RWPE2 (cell line): ENCODE data around the gene VANGL1.

Experiments
- ATAC-seq: fragments of 200-7000 bp; cut with Tn5 transposase; 3 replicates; pipeline ENCODE4 v1.9.1; 2021; ENCODE audit warnings: low read depth
- DNase-seq: peaks from one replicate; pipeline ENCODE4 v3.0.0-alpha.2; 2020; ENCODE audit warnings: low spot score
- H3K27ac ChIP-seq: fragments of 450-650 bp; 2 replicates; pipeline ENCODE4 v1.5.1; 2017; ENCODE audit warnings: mild to moderate bottlenecking; ENCODE audit not compliant: poor library complexity, severe bottlenecking
- H3K27me3 ChIP-seq: fragments of 250-450 bp; sonication (Bioruptor Pico); 2 replicates; pipeline ENCODE4 v1.5.1; 2021; ENCODE audit warnings: mild to moderate bottlenecking, moderate library complexity; ENCODE audit not compliant: insufficient read depth, poor library complexity, severe bottlenecking
- H3K36me3 ChIP-seq: fragments of 250-450 bp; sonication (Bioruptor Pico); 2 replicates; pipeline ENCODE4 v1.5.1; 2020; ENCODE audit warnings: low read depth, mild to moderate bottlenecking, moderate library complexity
- H3K4me1 ChIP-seq: fragments of 250-450 bp; sonication (Bioruptor Pico); 2 replicates; pipeline ENCODE4 v1.5.1; 2021; ENCODE audit warnings: mild to moderate bottlenecking, moderate library complexity; ENCODE audit not compliant: insufficient read depth, poor library complexity, severe bottlenecking
- H3K4me3 ChIP-seq: fragments of 250-450 bp; sonication (Bioruptor Pico); 2 replicates; pipeline ENCODE4 v1.5.1; 2021; ENCODE audit warnings: mild to moderate bottlenecking, moderate library complexity; ENCODE audit not compliant: severe bottlenecking
- H3K9me3 ChIP-seq: fragments of 250-450 bp; sonication (Bioruptor Pico); 2 replicates; pipeline ENCODE4 v1.5.1; 2021; ENCODE audit warnings: mild to moderate bottlenecking, moderate library complexity; ENCODE audit not compliant: severe bottlenecking
- CTCF ChIP-seq: fragments of 450-650 bp; IDR thresholded peaks from one replicate; pipeline ENCODE4 v1.5.1; 2017; ENCODE audit warnings: mild to moderate bottlenecking, moderate library complexity; ENCODE audit not compliant: poor library complexity, severe bottlenecking

The VANGL1 gene

GRCh38 chr1:115723756-115724155, 82.0 kb downstream of the VANGL1 start:
- TF ChIP-seq CTCF, result no peak
- Histone ChIP-seq H3K4me1 (no peaks in the 10 kb centered on the region), H3K36me3 (no peaks in the 10 kb centered on the region), H3K9me3 (no peaks in the 10 kb centered on the region), H3K27ac (no peak overlapping the region), H3K27me3 (no peaks in the 10 kb centered on the region), H3K4me3 (no peak overlapping the region)
- DNase-seq, result no peak
- ATAC-seq, result no peak

GRCh38 chr1:115725600-115725999, 83.8 kb downstream of the VANGL1 start:
- Histone ChIP-seq H3K4me1 (no peaks in the 10 kb centered on the region), H3K9me3 (no peaks in the 10 kb centered on the region), H3K27ac (no peak overlapping the region), H3K27me3 (no peaks in the 10 kb centered on the region), H3K4me3 (no peak overlapping the region), H3K36me3 (no peaks in the 10 kb centered on the region)
- TF ChIP-seq CTCF, result no peak
- DNase-seq (no peak), ATAC-seq (no peak)

- DNase-seq (no peak), ATAC-seq (no peak)
- H3K4me1 ChIP-seq, result no peaks in the 10 kb centered on the region
- no peak overlapping the region for H3K4me3 ChIP-seq
- no peak for TF ChIP-seq CTCF
- H3K27ac ChIP-seq, result no peak overlapping the region
- no peaks in the 10 kb centered on the region for H3K27me3 ChIP-seq
- no peaks in the 10 kb centered on the region for H3K9me3 ChIP-seq
- no peaks in the 10 kb centered on the region for H3K36me3 ChIP-seq
Observed at GRCh38 chr1:115726161-115726560, 84.4 kb downstream of the VANGL1 start.

GRCh38 chr1:115726570-115726969, 84.8 kb downstream of the VANGL1 start:
- Histone ChIP-seq H3K4me3 (no peak overlapping the region), H3K4me1 (no peaks in the 10 kb centered on the region), H3K9me3 (no peaks in the 10 kb centered on the region), H3K27ac (no peak overlapping the region), H3K27me3 (no peaks in the 10 kb centered on the region), H3K36me3 (no peaks in the 10 kb centered on the region)
- TF ChIP-seq CTCF, result no peak
- no peak for DNase-seq
- no peak for ATAC-seq

- TF ChIP-seq CTCF, result no peak
- Histone ChIP-seq H3K4me1 (no peaks in the 10 kb centered on the region), H3K9me3 (no peaks in the 10 kb centered on the region), H3K27me3 (no peaks in the 10 kb centered on the region), H3K27ac (no peak overlapping the region), H3K4me3 (no peak overlapping the region), H3K36me3 (no peaks in the 10 kb centered on the region)
- DNase-seq, result no peak
- peak; percentile 23; the same call in 1 of the 3 replicates for ATAC-seq
Observed at GRCh38 chr1:115727706-115728249, 86.0 kb downstream of the VANGL1 start.
